Heart right ventricle (tissue), 16 donors: Measurements from ENCODE around the gene CENPM. TPM values are rescaled to one million over a fixed set of nuclear protein-coding genes. Genes with fewer than 3 reads are reported as not detected.

Experiments
- ATAC-seq, 8 donors: fragments of 200-7000 bp; cut with Tn5 transposase; one replicate each; pipeline ENCODE4 v1.9.1; 2020; ENCODE audit warnings: mild to moderate bottlenecking in 8 of 8, moderate library complexity in 8 of 8, moderate number of reproducible peaks in 1 of 8
- DNase-seq, 2 donors: peaks; one replicate each; pipeline ENCODE4 v3.0.0-alpha.2; 2020
- H3K27ac ChIP-seq, 10 donors: fragments of 200-600 bp; sonication (generic) in 2 of 10; one replicate each; pipeline versions ENCODE4 v1.5.0 to v1.8.0; 2020 to 2022; ENCODE audit warnings: mild to moderate bottlenecking in 3 of 10
- H3K27me3 ChIP-seq, 7 donors: fragments of 200-600 bp; one replicate each; pipeline ENCODE4 v1.8.0; 2021 to 2022; ENCODE audit warnings: mild to moderate bottlenecking in 2 of 7
- H3K36me3 ChIP-seq, 9 donors: fragments of 200-600 bp; sonication (generic) in 1 of 9; one replicate each; pipeline versions ENCODE4 v1.5.0 to v1.8.0; 2020 to 2022; ENCODE audit warnings: mild to moderate bottlenecking in 2 of 9
- H3K4me1 ChIP-seq, 9 donors: fragments of 200-600 bp; sonication (generic) in 1 of 9; one replicate each; pipeline versions ENCODE4 v1.5.0 to v1.8.0; 2020 to 2022; ENCODE audit warnings: mild to moderate bottlenecking in 4 of 9
- H3K4me3 ChIP-seq, 10 donors: fragments of 200-600 bp; sonication (generic) in 2 of 10; one replicate each; pipeline versions ENCODE4 v1.5.0 to v1.8.0; 2020 to 2022; ENCODE audit warnings: mild to moderate bottlenecking in 7 of 10, moderate library complexity in 2 of 10
- H3K9me3 ChIP-seq, 11 donors: fragments of 200-600 bp in 10 of 11; sonication (generic) in 2 of 11; one replicate each; pipeline versions ENCODE4 v1.5.0 to v1.8.0; 2013 to 2022; ENCODE audit warnings: mild to moderate bottlenecking in 2 of 11, control low read depth in 1 of 11, moderate library complexity in 1 of 11
- WGBS, 2 donors: extraction: QIAGEN DNeasy Blood & Tissue Kit; methylation state at CpG; one replicate each; pipeline ENCODE4 v1.1.7; 2013; ENCODE audit warnings: inconsistent platforms in 1 of 2; 5-methylcytosine and 5-hydroxymethylcytosine counted together
- intact Hi-C, 10 donors: fragments of 100-400 bp; cut with DNase I; formaldehyde crosslinking; loops; one replicate each; pipeline versions ENCODE4 v1.11.1 to v1.14.2; 2022
- polyA plus RNA-seq, 2 donors: library from polyadenylated mRNA; stranded (reverse); fragments of 200-250 nt; gene quantifications; one replicate each; pipeline ENCODE4 v1.2.3, GENCODE V29; 2013
- total RNA-seq, 10 donors: library from RNA; stranded (reverse); fragmentation: NEBNext Ultra II Directional in 3 of 10; extraction: Animal tissue kit (Norgen Biotek cat#: 25700) in 3 of 10; gene quantifications; one replicate each; pipeline versions ENCODE4 v1.2.1 to v1.2.4, GENCODE V29; 2021 to 2023
- TF ChIP-seq, protein P1 (sequence below), 9 donors: fragments of 200-600 bp; sonication (generic) in 2 of 9; IDR thresholded peaks; one replicate each; pipeline versions ENCODE4 v1.5.0 to v1.8.0; 2021 to 2022; ENCODE audit warnings: antibody characterized with exemption in 9 of 9, mild to moderate bottlenecking in 5 of 9, moderate library complexity in 1 of 9
- donor health status: Arrhythmogenic right ventricular cardiomyopathy.
- donor health status: ischemic (EF 13 %, LVEDD 7.1; RV severe dilation, severe dysfunction).
- donor health status: healthy with polysubstance abuse.
- donor health status: DM: no; HTN: yes; CAD: no.
- donor health status: DM: no; HTN: no; CAD: no.
- donor health status: ischemic (EF 25% LVEDD 6.9; RV normal size, moderate dysfunction).
- donor health status: ischemic (EF 25% LVEDD 5.7; RV mildly dilated, moderate dysfunction).
- donor health status: healthy.
- donor health status: DM: yes; HTN: yes; CAD: no.
- donor health status: Ischemic cardiomyopathy.
- donor health status: ischemic (EF 35%, LVEDD 5.7; RV mildly dilated, moderate dysfunction).
- donor health status: nonischemic (EF 11% LVEDD 7.7; RV severe dilation, severe dysfunction).
- donor health status: DM: yes; HTN: yes; CAD: no.
- donor health status: PGD.
- donor health status: ischemic (EF 29% LVEDD 5.4; RV normal size, mild dysfunction).
- donor health status: nonischemic (EF 23%, LVEDD 6.1; RV moderate dilation, normal function).

CENPM gene
- total and polyA plus RNA-seq, 12 donors: 0.34 to 3.5 (median 0.77) TPM; not detected in 4

DNA sequence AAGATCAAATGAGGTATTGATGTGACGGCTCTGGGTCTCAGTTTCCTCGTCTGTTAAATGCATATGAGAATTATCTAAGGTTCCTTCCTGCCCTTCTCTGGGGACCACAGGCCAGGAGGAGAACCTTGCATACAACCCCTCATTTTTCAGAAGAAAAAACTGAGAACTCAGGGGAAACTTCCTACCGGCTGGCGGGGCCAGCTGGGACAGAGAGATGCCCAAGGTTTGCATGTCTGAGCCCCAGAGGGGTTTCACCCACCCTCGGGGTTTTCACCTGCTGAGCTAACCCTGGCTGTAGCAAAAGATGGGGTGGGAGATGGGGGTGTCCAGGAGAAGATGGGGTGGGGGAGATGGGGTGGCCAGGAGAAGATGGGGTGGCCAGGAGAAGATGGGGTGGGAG is 24.6 kb downstream of the CENPM start:
- Histone ChIP-seq H3K4me3 (no peak overlapping the region), H3K4me1 (peaks cover 11 to 40% (median 27%) of the 10 kb centered on the region in 9 donors), H3K36me3 (no peaks in the 10 kb centered on the region), H3K9me3 (no peaks in the 10 kb centered on the region), H3K27me3 (peaks cover 7 to 64% (median 32%) of the 10 kb centered on the region in 7 donors), H3K27ac (no peak overlapping the region)
- WGBS, 2 donors: 93% methylated on average over 5 of the region's 5 CpGs
- intact Hi-C loops: no loop called here
- no peak for DNase-seq
- TF ChIP-seq, protein P1, sequence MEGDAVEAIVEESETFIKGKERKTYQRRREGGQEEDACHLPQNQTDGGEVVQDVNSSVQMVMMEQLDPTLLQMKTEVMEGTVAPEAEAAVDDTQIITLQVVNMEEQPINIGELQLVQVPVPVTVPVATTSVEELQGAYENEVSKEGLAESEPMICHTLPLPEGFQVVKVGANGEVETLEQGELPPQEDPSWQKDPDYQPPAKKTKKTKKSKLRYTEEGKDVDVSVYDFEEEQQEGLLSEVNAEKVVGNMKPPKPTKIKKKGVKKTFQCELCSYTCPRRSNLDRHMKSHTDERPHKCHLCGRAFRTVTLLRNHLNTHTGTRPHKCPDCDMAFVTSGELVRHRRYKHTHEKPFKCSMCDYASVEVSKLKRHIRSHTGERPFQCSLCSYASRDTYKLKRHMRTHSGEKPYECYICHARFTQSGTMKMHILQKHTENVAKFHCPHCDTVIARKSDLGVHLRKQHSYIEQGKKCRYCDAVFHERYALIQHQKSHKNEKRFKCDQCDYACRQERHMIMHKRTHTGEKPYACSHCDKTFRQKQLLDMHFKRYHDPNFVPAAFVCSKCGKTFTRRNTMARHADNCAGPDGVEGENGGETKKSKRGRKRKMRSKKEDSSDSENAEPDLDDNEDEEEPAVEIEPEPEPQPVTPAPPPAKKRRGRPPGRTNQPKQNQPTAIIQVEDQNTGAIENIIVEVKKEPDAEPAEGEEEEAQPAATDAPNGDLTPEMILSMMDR (IDR thresholded peaks at IDR 0.05): no peak
- no peak for ATAC-seq

DNA sequence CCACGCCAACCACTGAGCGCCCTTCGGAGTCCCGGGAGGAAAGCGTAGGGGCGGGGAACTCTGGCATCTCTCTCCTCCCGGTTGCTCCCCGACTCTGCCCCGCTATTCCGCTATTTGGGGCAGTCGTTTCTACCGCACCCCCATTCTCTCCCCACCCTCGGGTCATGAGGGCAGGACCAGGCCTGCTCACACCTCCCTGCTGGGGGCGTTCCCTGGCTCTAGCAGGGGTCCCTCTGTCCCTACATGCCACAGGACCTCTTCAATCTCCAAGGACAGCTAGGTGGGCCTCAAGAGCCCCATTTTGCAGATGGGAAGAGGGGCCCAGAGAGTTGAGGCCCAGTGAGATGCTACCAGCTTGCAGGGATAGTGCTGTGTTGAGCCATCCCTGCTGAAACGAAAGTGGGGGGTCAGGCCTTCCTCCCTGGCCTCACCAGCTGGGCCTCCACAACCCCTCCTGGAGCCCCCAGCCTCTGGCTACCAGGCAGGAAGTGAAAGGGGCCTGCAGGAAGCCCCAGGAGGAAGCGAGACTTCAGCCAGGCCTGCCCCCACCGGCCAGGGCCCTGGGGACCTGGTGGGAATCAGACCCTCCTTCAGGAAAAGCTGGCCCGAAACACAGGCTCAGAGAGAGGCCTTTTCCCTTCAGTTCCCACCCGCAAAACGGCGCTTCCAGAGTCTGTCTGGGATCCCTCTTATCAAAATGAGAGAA is 26.5 kb downstream of the CENPM start:
- Histone ChIP-seq H3K36me3 (no peaks in the 10 kb centered on the region), H3K27ac (peak overlapping the region in 2 of 10 donors; percentile 29 to 55), H3K4me3 (peak overlapping the region; percentile 49 to 65 (median 58)), H3K27me3 (peaks cover 6 to 64% (median 36%) of the 10 kb centered on the region in 7 donors), H3K4me1 (peaks cover 8 to 33% (median 24%) of the 10 kb centered on the region in 9 donors), H3K9me3 (no peaks in the 10 kb centered on the region)
- TF ChIP-seq, protein P1 (IDR thresholded peaks at IDR 0.05): no peak
- WGBS, 2 donors: 56% methylated on average over 19 to 21 of the region's 21 CpGs
- ATAC-seq (peak in 4 of 8 donors; percentile 2 to 20 (median 8)), DNase-seq (no peak)
- intact Hi-C loops: no loop called here

DNA sequence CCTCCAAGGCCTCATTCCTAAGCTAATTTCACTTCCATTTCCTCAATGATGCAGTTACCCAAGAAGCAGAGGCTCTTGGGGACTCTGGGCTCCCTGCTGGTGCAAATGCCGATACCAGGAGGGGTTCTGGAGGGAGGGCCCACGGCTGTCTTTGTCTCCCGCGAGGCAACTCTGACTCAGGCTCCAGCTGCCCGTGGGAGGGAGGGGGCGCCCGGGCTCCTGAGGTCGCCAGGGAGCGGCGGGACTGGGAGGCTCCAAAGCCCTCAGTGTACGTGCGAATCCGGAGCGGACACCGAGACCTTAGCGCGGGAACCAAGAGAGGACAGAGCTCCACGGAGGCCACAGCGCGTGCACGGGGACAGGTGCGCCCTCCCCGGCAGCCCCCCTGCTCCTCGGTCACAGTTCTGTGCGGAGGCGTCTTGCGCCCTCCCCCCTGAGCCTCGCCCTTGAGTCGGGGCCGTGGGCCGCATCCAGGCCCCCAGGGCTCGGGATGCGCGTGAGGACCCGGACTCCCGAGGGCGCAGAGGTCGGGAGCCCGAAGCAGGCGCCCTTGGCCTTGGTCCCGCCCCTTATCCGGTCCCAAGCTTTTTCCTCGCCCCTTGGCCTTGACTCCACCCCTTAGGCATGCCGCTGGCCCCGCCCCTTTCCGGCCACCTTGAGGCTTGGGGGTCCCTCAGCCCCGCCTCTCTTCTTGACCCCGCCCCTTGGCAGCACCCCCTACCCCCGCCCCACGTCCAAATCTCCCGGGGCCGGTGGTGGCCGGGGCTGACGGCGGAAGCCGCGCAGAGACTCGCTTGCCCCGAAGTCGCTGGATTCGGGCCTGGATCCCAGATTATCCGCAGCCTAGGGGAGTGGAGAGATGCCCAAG is 27.4 kb downstream of the CENPM start:
- H3K27me3 ChIP-seq: peaks cover 15 to 66% (median 39%) of the 10 kb centered on the region in 7 donors
- TF ChIP-seq, protein P1 (IDR thresholded peaks at IDR 0.05): no peak

More for the DNA sequence above, 27.4 kb downstream of the CENPM start:
- peak; percentile 67 to 74 for DNase-seq
- peak overlapping the region; percentile 49 to 65 (median 58) for H3K4me3 ChIP-seq
- peak; percentile 64 to 78 (median 70) for ATAC-seq
- 3 to 4% methylated on average over 59 to 62 of the region's 62 CpGs for WGBS, 2 donors
- peaks cover 8 to 39% (median 29%) of the 10 kb centered on the region in 9 donors for H3K4me1 ChIP-seq
- no peaks in the 10 kb centered on the region for H3K36me3 ChIP-seq
- H3K9me3 ChIP-seq: no peaks in the 10 kb centered on the region
- intact Hi-C loops: no loop called here
- H3K27ac ChIP-seq: peak overlapping the region in 5 of 10 donors; percentile 2 to 55 (median 29)
